Activated naive CD8-positive, alpha-beta T cell treated with anti-CD3 and anti-CD28 coated beads for 36 hours (primary cell): ENCODE measurements around the gene PLXND1. TPM values are rescaled to one million over a fixed set of nuclear protein-coding genes. Genes with fewer than 3 reads are reported as not detected.
"Not testable (repeated sequence)": the region's sequence is repeated elsewhere in the genome, so short reads cannot be mapped to it uniquely, and the experiment has no call there.

ENCODE experiments used
- DNase-seq: peaks from one replicate; pipeline ENCODE4 v3.0.0; 2021
- H3K27ac Mint-ChIP-seq: one replicate; pipeline ENCODE4 v1.8.0; 2022; ENCODE audit warnings: mild to moderate bottlenecking, moderate library complexity, mixed read lengths
- H3K27me3 Mint-ChIP-seq: one replicate; pipeline ENCODE4 v1.8.0; 2022; ENCODE audit warnings: mild to moderate bottlenecking, mixed read lengths
- H3K36me3 Mint-ChIP-seq: one replicate; pipeline ENCODE4 v1.8.0; 2021; ENCODE audit warnings: mild to moderate bottlenecking, mixed read lengths
- H3K4me1 Mint-ChIP-seq: one replicate; pipeline ENCODE4 v1.8.0; 2021; ENCODE audit warnings: mixed read lengths
- H3K4me3 Mint-ChIP-seq: one replicate; pipeline ENCODE4 v1.8.0; 2022; ENCODE audit warnings: mild to moderate bottlenecking, moderate library complexity, mixed read lengths
- H3K9me3 Mint-ChIP-seq: one replicate; pipeline ENCODE4 v1.8.0; 2022; ENCODE audit warnings: mixed read lengths
- total RNA-seq, 2 experiments: library from RNA; stranded (reverse); gene quantifications; one replicate each; pipeline ENCODE4 v1.2.3, GENCODE V29; 2021

Gene PLXND1
- total RNA-seq, 2 experiments from 2014 or later, result 1.5 to 1.6 TPM

DNA sequence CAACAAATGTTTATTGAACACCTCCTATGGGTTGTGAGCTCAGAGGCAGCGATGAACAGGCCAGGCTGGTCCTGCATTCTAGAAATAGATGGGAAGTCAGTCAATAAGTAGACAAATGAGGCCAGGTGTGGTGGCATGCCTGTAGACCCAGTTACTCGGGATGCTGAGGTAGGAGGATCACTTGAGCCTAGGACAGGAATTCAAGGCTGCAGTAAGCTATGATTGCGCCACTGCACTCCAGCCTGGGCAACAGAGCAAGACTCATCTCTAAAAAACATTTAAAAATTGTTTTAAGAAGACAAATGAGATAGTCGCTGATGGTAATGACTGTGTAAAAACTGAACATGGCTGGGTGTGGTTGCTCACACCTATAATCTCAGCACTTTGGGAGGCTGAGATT lies 82.4 kb downstream of the PLXND1 start:
- DNase-seq, result no peak
- H3K27me3 Mint-ChIP-seq, result no peaks in the 10 kb centered on the region
- H3K4me3 Mint-ChIP-seq, result no peak overlapping the region
- H3K4me1 Mint-ChIP-seq, result no peaks in the 10 kb centered on the region
- no peaks in the 10 kb centered on the region for H3K9me3 Mint-ChIP-seq
- no peak overlapping the region for H3K27ac Mint-ChIP-seq
- no peaks in the 10 kb centered on the region for H3K36me3 Mint-ChIP-seq

DNA sequence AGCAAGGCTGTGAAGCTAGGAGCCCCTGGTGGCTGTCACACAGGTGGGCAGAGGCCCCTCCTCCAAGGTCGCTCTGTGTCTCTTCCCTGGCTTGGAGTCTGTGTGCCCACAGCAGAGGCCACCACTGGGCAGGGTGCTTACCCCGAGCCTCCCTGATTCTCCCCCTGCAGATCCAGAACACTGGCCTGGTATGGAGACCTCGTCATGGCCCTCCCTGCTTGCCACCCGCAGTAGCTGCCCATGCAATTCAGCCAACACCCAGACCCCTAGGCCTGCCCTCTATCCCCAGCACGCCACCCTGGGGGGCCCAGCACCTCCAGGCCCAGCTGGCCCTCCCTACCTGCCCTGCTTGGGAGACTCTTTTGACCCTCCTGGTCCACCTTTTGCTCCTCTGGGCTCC lies 83.5 kb downstream of the PLXND1 start:
- no peak overlapping the region for H3K4me3 Mint-ChIP-seq
- no peak overlapping the region for H3K27ac Mint-ChIP-seq
- no peaks in the 10 kb centered on the region for H3K9me3 Mint-ChIP-seq
- H3K4me1 Mint-ChIP-seq, result no peaks in the 10 kb centered on the region
- H3K27me3 Mint-ChIP-seq, result no peaks in the 10 kb centered on the region
- no peak for DNase-seq
- no peaks in the 10 kb centered on the region for H3K36me3 Mint-ChIP-seq

DNA sequence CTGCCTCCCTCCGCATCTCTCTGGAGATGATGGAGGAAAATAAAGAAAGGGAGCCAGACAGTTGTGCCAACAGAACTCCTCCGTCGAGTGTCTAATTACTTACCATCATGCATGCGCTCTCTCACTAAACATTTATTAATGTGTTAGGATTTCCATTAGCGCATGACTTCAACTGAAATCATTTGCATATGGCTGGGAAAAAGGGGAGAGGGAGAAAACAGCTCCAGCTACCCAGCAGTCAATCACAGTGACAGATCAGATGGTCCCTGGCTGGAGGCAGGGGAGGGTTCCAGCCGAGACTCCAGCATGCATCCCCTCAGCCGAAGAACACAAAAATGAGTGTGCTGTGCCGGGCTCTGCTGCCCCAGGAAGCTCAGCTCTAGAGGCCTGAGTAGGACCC lies 84.9 kb downstream of the PLXND1 start:
- H3K4me1 Mint-ChIP-seq, result no peaks in the 10 kb centered on the region
- H3K27me3 Mint-ChIP-seq, result no peaks in the 10 kb centered on the region
- H3K9me3 Mint-ChIP-seq, result no peaks in the 10 kb centered on the region
- no peak overlapping the region for H3K27ac Mint-ChIP-seq
- DNase-seq, result no peak
- no peak overlapping the region for H3K4me3 Mint-ChIP-seq
- no peaks in the 10 kb centered on the region for H3K36me3 Mint-ChIP-seq

DNA sequence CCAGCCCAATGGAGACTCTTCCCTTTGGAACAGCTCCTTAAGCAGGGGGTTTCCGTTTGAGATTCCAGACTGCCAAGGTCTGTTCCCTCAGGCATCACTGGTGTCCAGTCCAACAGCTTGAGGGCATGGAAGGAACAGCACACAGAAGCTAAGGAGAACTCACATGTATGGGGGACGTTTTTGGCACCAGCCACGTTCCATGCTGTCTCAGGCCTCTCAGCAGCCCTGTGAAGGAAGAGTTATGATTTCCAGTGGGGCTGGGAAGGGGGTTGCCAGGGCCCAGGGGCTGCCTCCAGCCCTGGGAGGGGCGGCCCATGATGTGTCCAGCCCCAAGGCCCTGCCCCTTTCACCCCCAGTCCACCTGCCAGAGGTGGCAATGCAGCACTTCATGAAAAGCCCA lies 85.5 kb downstream of the PLXND1 start:
- no peaks in the 10 kb centered on the region for H3K4me1 Mint-ChIP-seq
- no peak overlapping the region for H3K4me3 Mint-ChIP-seq
- H3K9me3 Mint-ChIP-seq, result no peaks in the 10 kb centered on the region
- H3K27me3 Mint-ChIP-seq, result no peaks in the 10 kb centered on the region
- no peak for DNase-seq
- H3K36me3 Mint-ChIP-seq, result peaks cover 3% of the 10 kb centered on the region
- H3K27ac Mint-ChIP-seq, result no peak overlapping the region

DNA sequence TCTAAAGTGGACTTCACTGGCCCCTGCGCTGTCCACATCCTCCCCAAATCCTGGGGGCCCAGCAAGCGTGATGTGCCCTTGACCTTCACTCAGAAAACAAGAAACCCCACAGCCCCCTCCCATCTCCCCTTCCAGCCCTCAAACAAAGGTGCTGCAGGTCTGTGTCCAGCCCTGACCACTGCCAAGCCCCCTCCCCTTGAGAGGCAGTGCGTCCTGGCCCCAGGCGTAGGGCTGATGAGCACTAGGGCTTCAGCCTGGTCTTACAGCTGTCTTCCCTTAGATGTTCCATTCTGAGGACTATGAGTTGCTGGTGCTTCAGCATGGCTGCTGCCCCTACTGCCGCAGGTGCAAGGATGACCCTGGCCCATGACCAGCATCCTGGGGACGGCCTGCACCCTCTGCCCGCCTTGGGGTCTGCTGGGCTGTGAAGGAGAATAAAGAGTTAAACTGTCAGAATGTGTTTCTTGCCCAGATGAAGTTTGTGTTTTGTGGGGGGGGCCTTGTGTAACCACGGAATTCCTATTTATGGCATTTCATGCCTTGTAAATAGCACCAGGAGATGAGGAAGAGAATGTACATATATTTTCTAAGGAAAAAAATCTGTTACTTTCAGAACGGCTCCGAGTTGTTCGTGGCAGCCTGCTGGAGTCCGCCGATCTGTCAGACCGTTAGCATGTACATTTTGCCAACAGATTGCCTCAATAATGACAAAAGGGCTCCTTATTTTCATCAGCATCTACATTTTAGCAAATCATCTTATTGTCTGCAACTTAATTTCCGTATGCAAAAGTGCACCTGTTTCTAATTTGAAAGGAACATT lies 86.4 kb downstream of the PLXND1 start:
- no peaks in the 10 kb centered on the region for H3K9me3 Mint-ChIP-seq
- no peaks in the 10 kb centered on the region for H3K4me1 Mint-ChIP-seq
- H3K27me3 Mint-ChIP-seq, result no peaks in the 10 kb centered on the region
- H3K27ac Mint-ChIP-seq, result no peak overlapping the region
- peaks cover 5% of the 10 kb centered on the region for H3K36me3 Mint-ChIP-seq
- H3K4me3 Mint-ChIP-seq, result no peak overlapping the region
- no peak for DNase-seq

DNA sequence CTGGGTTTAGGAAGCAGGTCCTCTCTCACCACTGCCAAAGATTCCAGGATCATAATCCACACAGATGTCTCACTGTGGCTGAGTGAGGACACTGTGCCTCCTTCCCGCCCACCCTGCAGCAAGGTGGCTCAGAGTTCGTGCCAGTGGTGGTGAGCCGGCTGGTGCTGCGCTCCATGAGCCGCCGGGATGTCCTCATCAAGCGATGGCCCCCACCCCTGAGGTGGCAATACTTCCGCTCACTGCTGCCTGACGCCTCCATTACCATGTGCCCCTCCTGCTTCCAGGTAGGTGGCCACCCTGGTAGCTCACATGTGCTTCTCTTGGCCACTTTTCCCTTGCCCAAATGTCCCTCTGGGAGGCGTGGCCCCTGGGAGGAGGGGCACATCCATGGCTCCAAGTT lies 87.0 kb downstream of the PLXND1 start:
- no peaks in the 10 kb centered on the region for H3K4me1 Mint-ChIP-seq
- no peaks in the 10 kb centered on the region for H3K27me3 Mint-ChIP-seq
- H3K9me3 Mint-ChIP-seq, result no peaks in the 10 kb centered on the region
- H3K36me3 Mint-ChIP-seq, result peaks cover 5% of the 10 kb centered on the region
- H3K27ac Mint-ChIP-seq, result no peak overlapping the region
- DNase-seq, result no peak
- H3K4me3 Mint-ChIP-seq, result no peak overlapping the region

DNA sequence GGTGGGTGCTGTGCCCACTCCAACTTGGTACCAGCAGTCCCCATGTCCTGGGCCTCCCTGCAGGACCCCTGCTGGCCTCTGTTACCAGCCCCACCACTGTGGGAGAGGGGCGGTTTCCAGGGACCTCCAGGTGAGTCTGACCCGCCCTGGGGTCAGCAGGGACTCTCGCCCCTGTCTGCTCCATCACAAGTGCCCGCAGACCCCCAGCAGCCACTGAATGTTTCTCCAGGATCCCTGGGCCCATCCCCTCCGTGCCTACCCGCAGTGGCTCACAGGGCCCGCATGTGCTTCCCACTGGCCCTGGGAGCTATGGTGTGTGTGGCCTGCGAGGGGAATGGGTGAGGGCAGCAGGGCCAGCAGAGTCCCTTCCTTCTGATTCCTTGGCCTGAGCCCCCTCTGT lies 87.9 kb downstream of the PLXND1 start:
- no peak for DNase-seq
- Mint-ChIP-seq H3K4me1 (no peaks in the 10 kb centered on the region), H3K36me3 (peaks cover 5% of the 10 kb centered on the region), H3K27me3 (no peaks in the 10 kb centered on the region), H3K27ac (no peak overlapping the region), H3K4me3 (no peak overlapping the region), H3K9me3 (no peaks in the 10 kb centered on the region)

DNA sequence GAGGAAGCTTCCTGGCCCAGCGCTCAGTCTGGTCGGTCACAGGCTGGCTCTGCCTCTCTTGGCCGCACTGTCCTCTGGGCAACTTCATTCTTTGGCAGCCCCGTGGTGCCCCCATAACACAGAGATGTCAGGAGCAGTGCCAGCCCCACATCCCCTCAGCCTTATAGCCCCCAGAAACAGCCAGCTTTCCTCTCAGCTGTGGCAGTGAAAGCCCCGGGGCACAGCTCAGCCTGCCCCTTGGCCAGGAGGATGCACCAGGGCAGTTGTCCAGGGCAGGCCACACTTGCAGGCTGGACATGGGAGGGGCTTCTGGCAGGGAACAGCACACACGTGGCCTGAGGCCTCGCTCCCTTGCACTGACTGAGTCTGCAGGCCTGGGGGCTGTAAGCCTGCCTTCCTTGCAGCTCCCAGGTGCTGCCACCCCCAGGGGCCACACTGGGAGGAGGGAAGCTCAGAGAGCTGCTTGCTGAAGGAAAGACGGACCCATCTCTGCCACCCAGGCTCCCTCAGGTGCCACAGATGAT lies 88.4 kb downstream of the PLXND1 start:
- Mint-ChIP-seq H3K9me3 (no peaks in the 10 kb centered on the region), H3K27me3 (no peaks in the 10 kb centered on the region), H3K4me3 (no peak overlapping the region), H3K27ac (no peak overlapping the region), H3K4me1 (no peaks in the 10 kb centered on the region), H3K36me3 (peaks cover 5% of the 10 kb centered on the region)
- no peak for DNase-seq

DNA sequence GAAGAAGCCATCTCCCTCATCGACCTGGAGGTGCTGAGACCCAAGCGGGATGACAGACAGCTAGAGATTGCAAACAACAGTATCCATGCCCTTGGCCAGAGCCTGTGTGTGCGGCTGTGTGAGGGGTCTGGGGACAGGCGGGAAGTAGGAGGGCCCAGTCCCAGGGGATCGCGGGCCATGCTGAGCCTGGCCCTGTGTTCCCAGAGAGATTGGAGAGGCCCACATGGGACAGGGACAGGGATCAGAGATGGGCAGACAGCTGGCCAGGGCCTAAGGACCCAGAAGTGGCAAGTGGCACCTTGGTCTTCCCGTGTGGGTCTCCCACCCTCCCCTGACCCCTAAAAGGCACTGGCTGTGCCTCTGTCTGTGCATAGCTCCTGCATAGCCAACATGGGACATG lies 89.0 kb downstream of the PLXND1 start:
- no peak overlapping the region for H3K27ac Mint-ChIP-seq
- peaks cover 5% of the 10 kb centered on the region for H3K36me3 Mint-ChIP-seq
- no peak overlapping the region for H3K4me3 Mint-ChIP-seq
- no peaks in the 10 kb centered on the region for H3K4me1 Mint-ChIP-seq
- DNase-seq, result no peak
- H3K9me3 Mint-ChIP-seq, result no peaks in the 10 kb centered on the region
- H3K27me3 Mint-ChIP-seq, result no peaks in the 10 kb centered on the region

DNA sequence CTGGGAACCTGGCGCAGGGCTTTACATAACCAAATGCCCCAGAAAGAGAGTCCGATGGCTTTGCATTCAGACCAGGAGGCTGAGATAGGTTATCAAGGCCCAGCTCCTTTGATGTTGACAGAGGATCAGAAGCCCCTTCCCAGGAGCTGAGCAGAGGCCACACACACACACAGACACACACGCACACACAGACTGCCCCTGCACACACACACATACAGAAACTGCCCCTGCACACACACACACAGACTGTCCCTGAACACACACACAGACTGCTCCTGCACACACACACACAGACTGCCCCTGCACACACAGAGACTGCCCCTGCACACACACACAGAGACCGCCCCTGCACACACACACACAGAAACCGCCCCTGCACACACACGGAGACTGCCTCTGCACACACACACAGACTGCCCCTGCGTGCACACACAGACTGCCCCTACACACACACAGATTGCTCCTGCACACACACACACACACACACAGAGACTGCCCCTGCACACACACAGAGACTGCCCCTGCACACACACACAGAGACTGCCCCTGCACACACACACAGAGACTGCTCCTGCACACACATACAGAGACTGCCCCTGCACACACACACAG lies 90.5 kb downstream of the PLXND1 start:
- not testable (repeated sequence) for H3K4me3 Mint-ChIP-seq, H3K27me3 Mint-ChIP-seq, H3K27ac Mint-ChIP-seq, H3K4me1 Mint-ChIP-seq, H3K9me3 Mint-ChIP-seq, H3K36me3 Mint-ChIP-seq, DNase-seq

DNA sequence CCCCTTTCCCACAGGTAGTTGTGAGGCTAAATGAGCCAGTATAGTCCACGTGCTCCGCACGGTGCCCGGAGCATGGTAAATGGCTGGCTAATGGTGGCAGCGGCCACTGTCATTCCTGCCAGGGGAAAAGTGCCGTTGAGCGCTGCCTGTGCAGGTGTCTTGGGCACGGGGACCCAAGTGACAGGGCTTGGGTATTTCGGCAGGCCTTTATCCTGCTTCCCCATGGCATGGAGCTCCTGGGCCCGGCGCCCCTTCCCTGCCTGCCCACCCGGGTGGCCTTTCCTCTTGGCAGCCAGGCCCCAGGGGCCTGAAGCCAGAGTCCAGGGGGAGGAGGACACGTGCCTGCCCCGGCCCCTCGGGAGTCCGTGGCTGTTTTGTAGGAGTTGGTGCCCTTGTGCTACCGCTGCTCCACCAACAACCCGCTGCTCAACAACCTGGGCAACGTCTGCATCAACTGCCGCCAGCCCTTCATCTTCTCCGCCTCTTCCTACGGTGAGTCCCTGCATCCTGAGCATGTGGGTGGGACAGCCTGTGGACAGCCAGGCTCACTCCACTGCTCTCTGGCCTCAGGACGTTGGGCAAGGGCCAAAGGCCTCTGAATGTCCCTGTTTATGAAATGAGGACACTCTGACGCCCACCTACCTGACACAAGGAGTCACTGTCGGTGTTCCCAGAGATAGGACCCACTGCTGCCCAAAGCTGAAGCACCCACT lies 91.2 kb downstream of the PLXND1 start:
- H3K4me1 Mint-ChIP-seq, H3K9me3 Mint-ChIP-seq, H3K27ac Mint-ChIP-seq: not testable (repeated sequence)

DNA sequence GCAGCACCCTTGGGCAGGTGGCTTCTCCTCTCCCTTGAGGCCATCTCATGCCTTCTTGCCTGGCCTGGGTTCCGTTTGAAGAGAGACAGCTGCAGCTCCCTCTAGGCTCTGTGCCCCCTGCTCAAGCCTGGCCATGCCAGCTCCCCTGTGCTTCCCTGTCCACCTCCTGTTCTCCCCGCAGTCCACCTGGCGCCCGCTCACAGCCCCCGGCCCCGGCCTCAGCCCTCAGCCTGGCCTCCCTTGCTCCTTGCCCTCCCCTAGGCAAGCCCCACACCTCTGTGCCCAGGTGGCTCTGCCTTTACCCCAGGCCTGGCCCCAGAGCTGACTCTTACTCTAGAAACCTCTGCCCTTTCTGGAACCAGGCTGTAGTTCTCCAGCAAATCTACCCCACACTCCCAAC lies 91.9 kb downstream of the PLXND1 start:
- Mint-ChIP-seq H3K27ac (no peak overlapping the region), H3K4me3 (no peak overlapping the region), H3K27me3 (no peaks in the 10 kb centered on the region), H3K4me1 (no peaks in the 10 kb centered on the region), H3K9me3 (no peaks in the 10 kb centered on the region), H3K36me3 (peaks cover 5% of the 10 kb centered on the region)
- DNase-seq, result no peak

More for the DNA sequence above, 91.2 kb downstream of the PLXND1 start:
- not testable (repeated sequence) for H3K27me3 Mint-ChIP-seq, H3K4me3 Mint-ChIP-seq, DNase-seq, H3K36me3 Mint-ChIP-seq

DNA sequence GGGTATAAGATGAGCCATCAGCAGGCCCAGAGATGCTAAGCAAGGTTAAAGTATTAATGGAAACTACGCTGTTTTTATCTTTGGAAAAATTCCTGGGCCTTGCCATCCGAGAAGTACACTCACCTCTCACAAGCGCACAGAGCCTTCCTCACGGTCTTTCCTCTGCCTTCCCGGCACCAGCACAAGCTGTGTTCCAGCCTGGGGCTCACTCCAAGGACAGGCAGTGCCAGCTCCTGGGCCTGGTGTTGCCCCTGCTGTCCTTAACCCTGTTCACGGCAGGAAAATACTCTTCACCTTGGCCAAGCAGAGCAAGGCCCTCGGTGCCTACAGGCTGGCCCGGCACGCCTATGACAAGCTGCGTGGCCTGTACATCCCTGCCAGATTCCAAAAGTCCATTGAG lies 92.4 kb downstream of the PLXND1 start:
- Mint-ChIP-seq H3K4me1 (no peaks in the 10 kb centered on the region), H3K9me3 (no peaks in the 10 kb centered on the region), H3K4me3 (no peak overlapping the region), H3K27ac (no peak overlapping the region), H3K36me3 (peaks cover 5% of the 10 kb centered on the region), H3K27me3 (no peaks in the 10 kb centered on the region)
- DNase-seq, result no peak

DNA sequence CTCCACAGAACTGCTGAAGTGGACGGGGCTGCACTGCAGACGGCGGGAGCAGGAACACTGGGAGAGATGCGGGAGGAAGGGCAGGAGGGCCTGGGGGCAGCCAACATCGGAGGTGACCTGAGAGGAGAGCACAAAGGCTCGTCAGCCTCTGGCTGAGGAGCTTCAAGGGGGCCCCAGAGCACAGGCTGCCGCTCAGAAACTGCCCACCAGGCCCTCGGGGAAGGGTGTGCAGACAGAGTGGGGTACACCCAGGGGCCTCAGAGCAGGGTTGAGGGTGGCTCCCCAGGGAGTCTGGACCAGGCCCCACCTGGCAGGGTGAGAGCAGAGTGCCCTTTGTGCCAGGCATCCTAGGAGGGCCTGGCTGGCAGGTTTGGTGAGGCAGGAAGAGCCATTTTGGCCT lies 92.8 kb downstream of the PLXND1 start:
- H3K27ac Mint-ChIP-seq, result no peak overlapping the region
- no peak for DNase-seq
- no peaks in the 10 kb centered on the region for H3K27me3 Mint-ChIP-seq
- no peak overlapping the region for H3K4me3 Mint-ChIP-seq
- no peaks in the 10 kb centered on the region for H3K9me3 Mint-ChIP-seq
- H3K4me1 Mint-ChIP-seq, result no peaks in the 10 kb centered on the region
- peaks cover 5% of the 10 kb centered on the region for H3K36me3 Mint-ChIP-seq

DNA sequence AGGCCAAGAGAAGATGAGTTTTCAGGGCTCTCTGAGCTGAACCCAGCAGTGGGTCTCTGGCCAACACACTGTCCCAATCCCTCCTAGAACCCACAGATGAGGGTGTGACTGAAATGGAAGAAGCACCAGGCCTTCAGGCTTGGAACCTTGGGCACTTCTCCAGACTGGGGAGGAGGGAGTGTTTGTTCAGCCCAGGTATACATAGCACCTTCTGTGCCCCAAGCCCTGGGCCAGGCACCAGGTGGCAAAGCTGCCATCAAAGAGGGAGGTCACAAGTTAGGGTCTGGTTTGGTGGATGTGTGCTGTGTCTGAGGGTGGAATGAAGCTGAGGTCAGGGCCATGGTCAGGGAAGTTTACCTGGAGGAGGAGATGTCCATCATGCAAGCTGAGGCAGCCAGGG lies 93.9 kb downstream of the PLXND1 start:
- Mint-ChIP-seq H3K4me3 (no peak overlapping the region), H3K4me1 (no peaks in the 10 kb centered on the region), H3K27ac (no peak overlapping the region), H3K36me3 (peaks cover 5% of the 10 kb centered on the region), H3K27me3 (no peaks in the 10 kb centered on the region), H3K9me3 (no peaks in the 10 kb centered on the region)
- no peak for DNase-seq
